AG09319 (cell line): Measurements from ENCODE around the gene IL13RA1.

ENCODE experiments used
- DNase-seq: peaks from one replicate; pipeline ENCODE4 v3.0.0-alpha.2; 2010; ENCODE audit warnings: low read depth; ENCODE audit errors: extremely low read depth
- TF ChIP-seq, protein P1 (sequence below): IDR thresholded peaks from 2 replicates; pipeline ENCODE4 v1.5.1; 2011; ENCODE audit warnings: low read depth, mild to moderate bottlenecking, inconsistent platforms, low read length, moderate library complexity

Gene IL13RA1

DNA sequence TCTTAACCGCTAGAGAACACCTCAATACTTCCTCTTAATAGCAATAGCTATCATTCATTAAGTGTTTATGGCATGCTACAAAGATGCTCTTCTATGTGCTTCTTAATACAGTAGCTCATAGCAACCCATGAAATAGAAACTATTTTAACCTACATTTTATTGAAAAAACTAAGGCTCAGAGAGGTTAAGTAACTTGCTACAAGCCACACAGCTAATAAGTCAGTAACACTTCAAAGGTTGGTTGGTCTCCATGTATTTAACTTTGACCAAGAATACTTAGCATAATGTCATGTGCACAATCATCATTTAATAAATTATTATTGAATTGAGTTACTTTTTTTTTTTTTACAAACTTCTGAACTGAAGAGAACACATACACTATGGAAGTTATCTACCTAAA is 36.1 kb downstream of the IL13RA1 start:
- no peak for DNase-seq
- TF ChIP-seq, protein P1, sequence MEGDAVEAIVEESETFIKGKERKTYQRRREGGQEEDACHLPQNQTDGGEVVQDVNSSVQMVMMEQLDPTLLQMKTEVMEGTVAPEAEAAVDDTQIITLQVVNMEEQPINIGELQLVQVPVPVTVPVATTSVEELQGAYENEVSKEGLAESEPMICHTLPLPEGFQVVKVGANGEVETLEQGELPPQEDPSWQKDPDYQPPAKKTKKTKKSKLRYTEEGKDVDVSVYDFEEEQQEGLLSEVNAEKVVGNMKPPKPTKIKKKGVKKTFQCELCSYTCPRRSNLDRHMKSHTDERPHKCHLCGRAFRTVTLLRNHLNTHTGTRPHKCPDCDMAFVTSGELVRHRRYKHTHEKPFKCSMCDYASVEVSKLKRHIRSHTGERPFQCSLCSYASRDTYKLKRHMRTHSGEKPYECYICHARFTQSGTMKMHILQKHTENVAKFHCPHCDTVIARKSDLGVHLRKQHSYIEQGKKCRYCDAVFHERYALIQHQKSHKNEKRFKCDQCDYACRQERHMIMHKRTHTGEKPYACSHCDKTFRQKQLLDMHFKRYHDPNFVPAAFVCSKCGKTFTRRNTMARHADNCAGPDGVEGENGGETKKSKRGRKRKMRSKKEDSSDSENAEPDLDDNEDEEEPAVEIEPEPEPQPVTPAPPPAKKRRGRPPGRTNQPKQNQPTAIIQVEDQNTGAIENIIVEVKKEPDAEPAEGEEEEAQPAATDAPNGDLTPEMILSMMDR = no peak

DNA sequence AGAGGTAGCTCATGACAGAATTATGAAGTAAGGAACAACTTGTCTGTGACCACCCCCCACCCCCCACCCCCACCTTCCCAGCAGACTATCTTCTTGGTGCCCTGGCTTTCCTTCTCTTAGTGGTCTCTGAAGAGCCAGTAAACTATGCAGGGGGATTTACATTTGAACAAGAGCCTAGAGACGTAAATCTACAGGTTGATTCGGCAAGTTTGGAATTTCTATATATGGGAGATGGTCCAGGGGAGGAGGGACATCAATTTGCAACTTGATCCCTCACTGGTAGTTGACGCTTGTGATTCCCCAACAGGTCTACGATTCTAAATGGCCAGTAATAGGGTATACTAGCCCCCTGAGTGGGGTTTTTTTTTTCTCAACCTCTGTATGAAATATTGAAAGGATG is 36.7 kb downstream of the IL13RA1 start:
- no peak for DNase-seq
- TF ChIP-seq, protein P1 = no peak

DNA sequence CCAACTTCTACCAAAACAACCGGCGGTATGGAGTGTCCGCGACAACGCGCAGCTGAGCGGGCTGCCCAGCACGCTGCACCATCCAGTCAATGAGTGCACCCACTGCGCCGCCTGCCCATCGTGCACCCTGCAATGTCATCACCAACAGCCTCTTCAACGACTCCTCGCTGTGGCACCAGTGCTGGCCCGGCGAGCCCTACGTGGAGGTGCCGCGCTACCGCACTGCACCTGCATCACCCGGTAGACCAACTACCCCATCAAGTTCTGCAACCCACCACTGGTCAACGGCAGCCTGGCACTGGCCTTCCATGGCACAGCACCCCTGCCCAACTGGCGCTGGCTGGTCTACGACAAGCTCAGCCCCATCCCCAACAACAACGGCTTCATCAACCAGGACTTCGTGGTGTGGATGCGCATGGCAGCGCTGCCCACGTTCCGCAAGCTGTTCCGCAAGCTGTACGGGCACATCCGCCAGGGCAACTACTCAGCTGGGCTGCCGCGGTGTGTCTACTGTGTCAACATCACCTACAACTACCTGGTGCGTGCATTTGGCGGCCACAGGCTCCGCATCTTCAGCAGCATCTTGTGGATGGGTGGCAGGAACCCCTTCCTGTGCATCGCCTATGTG is 42.8 kb downstream of the IL13RA1 start:
- TF ChIP-seq, protein P1 = no peak
- no peak for DNase-seq

DNA sequence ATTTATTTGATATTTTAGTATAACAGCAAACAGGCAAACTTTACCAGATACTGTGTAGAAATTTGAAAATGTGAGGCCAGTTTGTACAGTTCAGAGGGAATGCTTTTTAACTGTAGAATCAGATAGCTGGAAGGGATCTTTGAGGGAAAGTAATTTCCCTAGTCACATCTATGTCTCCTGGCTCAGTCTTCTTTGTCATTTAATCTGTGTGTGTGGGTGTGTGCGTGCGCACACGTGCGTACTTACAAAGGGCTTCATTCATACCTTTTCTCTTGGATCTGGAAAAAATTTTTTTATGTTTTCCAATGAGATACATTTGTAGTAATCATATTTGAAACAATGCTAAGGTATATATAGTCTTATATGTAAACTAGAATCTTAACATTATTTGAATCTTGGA is 44.6 kb downstream of the IL13RA1 start:
- TF ChIP-seq, protein P1 = no peak
- DNase-seq = no peak

DNA sequence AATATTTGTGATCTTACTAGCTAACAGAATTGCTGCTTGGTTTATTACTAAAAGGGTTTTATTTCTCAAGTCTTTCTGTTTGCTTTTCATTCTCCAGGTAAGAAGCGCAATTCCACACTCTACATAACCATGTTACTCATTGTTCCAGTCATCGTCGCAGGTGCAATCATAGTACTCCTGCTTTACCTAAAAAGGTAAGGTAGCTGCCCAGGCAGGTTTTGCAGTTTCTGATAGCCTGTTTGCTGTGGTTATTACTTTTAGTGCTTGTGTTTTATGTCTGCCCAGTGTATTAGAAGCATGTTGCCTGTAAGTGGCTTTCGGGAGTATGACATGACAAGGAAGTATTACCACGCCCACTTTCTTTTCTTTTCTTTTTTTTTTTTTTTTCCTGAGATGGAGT is 46.4 kb downstream of the IL13RA1 start:
- no peak for DNase-seq
- TF ChIP-seq, protein P1 = no peak

DNA sequence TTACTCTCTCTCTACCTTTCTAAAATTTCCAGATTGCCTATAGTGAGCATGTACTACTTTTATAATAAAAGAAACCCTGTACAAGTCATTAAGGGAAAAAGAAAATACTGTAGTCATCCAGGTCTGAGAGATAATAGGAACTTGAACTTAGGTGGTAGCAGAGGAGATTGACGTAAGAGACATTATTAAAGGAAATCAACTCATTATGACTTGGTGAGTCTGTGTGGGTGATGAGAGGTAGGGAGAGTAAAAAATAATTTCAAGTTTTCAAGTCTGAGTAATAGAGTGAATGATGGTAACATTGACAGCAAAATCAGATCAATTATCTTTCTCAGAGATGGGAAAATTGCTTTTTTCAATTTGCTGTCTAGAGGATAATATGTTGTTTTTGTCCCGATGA is 52.2 kb downstream of the IL13RA1 start:
- no peak for DNase-seq
- TF ChIP-seq, protein P1 = no peak

DNA sequence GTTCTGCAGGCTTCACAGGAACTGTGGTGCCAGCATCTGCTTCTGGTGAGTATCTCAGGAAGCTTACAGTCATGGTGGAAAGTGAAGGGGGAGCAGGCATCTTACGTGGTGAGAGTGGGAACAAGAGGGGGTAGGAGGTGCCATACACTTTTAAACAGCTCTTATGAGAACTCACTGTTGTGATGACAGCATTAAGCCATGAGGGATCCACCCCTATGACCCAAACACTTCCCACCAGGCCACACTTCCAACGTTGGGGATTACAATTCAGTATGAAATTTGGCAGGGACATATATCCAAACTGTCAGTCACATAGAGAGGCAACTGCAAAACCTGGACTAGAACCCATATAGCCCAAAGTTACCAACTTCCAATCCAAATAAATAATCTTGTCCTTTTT is 53.1 kb downstream of the IL13RA1 start:
- DNase-seq = no peak
- TF ChIP-seq, protein P1 = no peak
